ENCODE measurements around the gene KAZN.

KAZN gene

DNA sequence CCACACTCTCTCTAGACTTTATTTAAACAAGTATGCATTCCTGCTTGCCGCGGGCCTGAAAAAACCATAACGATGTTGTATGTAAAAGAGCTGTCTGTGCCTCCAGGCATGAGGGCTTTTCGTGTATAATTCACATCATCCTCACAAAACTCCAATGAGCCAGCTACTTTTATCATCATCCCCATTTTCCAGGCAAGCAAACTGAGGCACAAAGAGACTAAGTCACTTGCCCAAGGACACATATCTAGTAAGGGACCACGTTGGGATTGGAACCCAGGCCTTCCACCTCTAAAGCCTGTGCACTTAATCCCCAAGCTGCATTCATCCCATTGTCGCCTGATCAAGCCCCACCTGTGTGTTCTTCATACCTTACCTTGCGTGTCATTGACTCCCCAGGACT is 226.9 kb downstream of the KAZN start:
- no peak for DNase-seq (ENCODE audit: low read depth in 3 of 3)

DNA sequence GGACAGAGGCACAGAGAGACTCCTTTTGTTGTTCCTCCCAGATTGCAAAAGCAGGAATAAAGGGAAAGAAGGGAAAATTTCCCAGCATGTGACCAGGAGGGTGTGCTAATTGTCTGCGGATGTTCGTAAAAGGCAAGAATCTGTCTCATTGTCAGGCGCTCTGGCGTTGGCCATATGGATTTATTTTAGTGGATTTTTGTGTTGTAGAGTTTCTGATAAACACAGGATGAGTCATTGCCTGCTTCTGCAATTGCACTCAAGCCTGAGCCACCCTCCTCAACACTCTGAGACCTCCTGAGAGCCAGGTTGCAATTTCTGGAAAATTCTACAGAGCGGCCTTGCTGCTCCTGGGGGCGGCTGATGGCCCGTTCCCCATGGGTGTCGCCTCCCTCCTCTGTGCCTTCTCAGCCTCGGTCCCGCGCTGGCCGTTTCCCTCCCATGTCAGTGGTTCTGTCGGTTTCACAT is 227.7 kb downstream of the KAZN start:
- DNase-seq (ENCODE audit: low read depth in 3 of 3): no peak

- DNase-seq (ENCODE audit: low read depth in 3 of 3): no peak
Measured at GRCh38 chr1:14826731-14827326, 228.3 kb downstream of the KAZN start.

GRCh38 chr1:14827870-14828269 is 229.4 kb downstream of the KAZN start:
- DNase-seq (ENCODE audit: low read depth in 3 of 3): no peak

- DNase-seq (ENCODE audit: low read depth in 3 of 3): no peak
Measured at GRCh38 chr1:14828665-14829064, 230.2 kb downstream of the KAZN start.

DNA sequence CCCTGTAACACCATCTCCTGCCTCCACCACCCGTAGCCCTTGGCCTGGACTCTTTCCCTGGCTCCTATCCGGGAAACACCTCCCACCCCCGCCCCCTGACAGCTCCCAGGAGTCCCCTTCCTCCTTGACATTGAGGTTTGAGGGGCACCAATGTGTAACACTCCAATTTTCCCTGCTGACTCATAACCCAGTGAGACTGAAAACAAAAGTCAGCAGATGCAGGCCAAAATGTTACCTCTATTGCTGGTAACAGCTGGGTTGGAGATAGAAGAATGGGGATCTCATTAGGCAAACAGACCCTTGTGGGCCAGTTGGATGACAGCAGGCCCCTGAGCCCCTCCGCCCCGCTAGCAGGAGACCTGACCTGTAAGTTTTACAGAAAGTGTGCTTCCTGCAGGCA is 237.2 kb downstream of the KAZN start:
- DNase-seq (ENCODE audit: low read depth in 3 of 3): no peak

DNA sequence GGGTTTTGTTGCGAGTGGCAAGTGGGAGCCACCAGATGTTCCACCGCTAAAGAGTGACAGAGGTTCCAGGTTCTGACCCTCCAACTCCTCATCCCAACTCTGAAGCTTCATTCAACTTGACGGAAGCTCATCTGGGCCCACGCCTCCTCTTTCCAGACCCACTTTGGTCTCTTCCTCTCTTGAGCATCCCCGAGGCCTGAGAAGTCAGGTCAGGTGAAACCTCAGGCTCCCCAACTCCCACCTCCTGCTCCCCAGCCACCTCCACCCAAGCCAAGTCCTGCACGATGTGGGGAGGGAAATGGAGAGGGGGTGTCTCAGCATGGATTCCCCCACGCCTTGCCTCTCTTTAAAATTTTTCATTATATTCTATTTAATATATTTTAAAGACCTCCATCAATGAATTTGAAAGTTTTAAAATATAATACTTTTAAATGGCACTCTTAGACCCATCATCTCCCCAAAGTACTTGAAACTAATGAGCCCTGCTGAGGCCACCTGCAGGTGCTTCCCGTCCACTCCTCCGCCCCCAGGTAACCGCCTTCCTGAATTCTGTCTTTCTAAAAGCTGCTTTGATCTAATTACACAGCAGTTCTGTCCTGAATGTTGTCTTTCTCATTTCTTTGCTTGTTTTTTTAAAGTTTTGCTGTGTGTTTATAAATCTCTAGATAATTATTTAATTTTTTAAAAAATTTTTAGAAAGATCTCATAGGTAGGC is 238.1 kb downstream of the KAZN start:
- no peak for DNase-seq (ENCODE audit: low read depth in 3 of 3)

DNA sequence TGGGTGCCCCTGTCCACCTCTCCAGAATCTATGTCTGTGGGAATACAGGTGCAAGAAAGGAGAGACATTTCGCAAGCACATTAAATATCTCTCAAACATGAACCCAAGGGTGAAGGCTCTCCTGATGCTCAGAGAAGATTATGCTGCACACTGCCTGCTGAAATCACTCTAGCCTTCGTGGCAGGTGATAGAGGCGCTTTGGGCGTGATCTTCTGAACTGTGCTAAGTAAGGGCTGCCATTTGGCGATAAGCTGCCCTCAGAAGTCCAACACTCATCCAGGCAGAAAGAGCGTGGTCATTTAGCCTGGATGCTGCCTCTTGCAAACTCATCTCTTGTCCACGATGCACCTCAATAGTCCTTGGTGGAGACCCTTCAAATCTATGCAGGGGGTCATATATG is 241.9 kb downstream of the KAZN start:
- DNase-seq (ENCODE audit: low read depth in 3 of 3): no peak

GRCh38 chr1:14841456-14841855 is 243.0 kb downstream of the KAZN start:
- DNase-seq (ENCODE audit: low read depth in 3 of 3): no peak

GRCh38 chr1:14841951-14842350 is 243.5 kb downstream of the KAZN start:
- no peak for DNase-seq (ENCODE audit: low read depth in 3 of 3)

DNA sequence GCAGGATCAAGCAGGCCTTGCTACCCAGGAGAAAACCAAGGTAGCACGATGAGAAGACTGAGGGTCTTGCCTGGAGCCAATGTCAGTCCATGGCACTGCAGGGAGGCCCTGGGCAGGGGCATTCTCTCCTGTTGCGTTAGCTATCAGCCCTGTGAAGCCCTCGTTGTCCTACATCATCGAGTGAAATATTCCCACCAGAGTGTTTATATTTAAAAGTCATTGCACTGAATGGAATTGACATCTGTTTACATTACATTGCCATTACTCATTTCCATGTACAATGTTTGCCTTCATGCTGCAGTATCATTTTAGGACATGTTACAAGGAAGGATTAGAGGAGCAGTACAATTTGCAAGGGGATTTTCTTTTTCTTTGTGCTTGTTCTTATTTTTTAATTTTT is 243.9 kb downstream of the KAZN start:
- DNase-seq (ENCODE audit: low read depth in 3 of 3): no peak

DNA sequence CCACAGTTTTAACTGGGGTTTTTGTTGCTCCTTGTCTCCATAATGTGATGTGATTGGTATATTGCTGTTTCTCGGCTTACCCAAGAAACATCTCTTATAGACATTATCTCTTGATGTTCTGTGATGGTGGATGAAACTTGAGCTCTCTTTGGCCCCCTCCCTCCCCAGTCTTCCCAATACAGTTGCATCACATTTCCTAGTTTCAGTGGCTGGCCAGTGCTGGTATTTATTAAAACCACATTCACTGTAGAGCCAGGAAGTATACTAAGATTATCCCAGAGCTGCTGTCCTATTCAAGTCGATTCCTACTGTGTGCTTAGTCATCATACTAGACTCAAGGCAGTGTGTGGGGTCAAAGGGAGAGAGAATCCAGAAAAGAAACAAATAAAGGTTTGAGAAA is 244.4 kb downstream of the KAZN start:
- DNase-seq (ENCODE audit: low read depth in 3 of 3): no peak

DNA sequence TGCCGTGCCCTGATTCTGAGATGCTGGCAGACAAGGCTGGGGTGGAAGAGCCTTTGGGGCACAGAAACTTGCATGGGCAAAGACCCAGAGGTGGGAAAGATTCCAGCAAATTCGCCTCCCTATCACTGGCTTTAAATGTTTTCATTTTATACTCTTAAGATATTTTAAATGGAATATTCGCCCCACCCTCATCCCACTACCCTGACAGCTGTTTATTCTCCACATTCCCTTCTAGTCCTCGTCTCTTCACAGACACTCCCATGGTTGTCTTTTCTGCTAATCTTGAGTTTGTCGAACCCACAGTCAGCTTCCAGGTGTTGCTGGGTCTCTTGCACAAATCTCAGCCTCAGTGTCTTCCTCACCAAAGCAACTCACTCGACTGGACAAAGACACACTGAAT is 245.0 kb downstream of the KAZN start:
- no peak for DNase-seq (ENCODE audit: low read depth in 3 of 3)

DNA sequence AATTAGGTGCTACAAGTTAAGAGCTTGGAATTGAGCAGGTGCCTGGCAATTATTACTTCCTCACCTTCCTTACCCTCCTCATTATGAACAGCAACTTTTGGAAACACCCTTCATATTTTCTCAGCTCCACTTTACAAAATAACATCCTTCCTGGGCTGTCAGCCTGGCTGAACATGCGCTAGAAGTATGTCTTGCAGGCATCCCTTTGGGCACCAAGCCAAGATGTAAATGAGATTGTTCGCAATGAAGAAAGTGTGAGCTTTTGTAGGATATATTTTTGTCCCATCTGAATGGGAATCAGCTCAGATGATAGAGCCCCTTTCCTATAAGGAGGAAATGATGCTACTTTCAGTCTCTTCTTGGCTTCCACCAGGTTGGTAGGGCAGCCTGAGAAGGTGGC is 245.9 kb downstream of the KAZN start:
- no peak for DNase-seq (ENCODE audit: low read depth in 3 of 3)

DNA sequence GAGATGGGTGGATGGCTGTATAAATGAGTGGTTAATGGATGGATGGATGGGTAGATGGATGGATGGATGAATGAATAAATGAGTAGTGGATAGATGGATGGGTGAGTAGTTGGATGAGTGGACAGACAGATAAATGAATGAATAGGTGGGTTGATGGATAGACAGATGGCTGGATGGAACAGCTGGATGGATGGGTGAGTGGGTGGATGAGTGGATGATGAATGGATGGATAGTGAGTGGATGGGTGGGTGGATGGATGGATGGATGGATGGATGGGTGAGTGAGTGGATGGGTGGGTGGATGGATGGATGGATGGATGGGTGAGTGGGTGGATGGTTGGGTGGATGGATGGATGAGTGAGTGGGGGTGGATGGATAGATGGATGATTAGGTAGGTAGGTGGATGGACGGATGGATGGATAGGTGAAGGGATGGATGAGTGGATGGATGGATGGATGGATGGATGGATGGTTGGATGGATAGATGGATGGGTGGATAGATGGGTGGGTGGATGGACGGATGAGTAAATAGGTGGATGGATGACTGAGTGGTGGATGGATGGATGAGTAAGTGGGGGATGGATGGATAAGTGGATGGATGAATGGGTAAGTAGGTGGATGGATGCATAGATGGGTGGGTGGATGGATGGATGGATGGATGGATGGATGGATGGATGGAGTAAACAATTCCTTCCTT is 246.6 kb downstream of the KAZN start:
- no peak for DNase-seq (ENCODE audit: low read depth in 3 of 3)

DNA sequence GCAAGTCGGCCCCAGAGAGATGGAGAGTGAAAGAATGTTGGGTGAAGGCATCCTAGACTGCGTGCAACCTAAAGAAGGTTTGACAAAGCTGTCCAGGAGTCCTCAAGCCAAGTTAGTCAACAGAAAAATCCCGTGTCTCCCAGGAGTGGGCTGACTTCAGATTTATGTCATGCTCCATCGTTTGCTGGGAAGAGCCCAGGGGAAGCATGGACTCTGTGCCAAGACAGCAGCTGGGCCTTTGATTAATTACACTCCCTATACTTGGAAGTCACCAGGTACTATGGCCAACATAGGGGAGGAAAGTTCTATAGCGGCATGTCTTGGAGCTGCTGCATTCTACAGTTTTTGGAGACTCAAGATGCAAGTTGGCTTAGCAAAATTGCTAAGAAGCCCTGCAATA is 247.4 kb downstream of the KAZN start:
- DNase-seq (ENCODE audit: low read depth in 3 of 3): no peak

DNA sequence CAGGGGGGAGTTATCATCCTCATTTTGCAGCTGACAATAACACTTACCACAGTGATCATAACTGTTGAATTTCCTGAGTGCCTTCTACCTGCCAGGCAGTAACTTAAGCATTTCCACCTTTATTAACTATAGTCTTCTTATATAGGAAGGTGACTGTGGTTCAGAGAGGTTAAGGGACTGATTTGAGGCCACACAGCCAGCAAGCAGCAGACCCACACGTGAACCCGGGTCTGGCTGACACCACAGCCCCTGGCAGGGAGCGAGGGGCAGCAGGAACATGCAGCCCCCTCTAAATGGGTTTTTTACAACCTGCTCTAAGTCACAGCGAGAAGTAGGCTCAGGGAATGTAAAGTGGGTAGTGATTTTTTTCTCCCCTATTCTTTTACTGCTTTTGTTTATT is 248.2 kb downstream of the KAZN start:
- no peak for DNase-seq (ENCODE audit: low read depth in 3 of 3)

DNA sequence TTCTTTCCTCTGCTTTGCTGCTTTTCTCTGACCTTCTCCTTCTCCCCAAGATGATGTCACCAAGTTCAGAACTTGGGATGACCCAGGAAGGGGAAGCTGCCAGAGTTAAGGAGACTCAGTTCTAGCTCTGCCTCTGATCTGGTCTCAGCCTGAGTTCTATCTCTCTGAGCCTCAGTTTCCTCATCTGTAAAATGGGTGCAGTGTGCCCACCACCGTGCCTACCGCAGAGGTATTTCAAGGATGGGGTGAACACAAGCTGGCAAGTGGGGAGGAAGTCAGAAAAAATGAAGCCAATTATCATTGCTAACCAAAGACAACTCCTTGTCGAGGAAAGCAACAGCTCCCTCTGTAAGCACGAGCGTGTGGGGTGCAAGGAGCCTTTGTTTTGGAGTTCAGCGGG is 249.7 kb downstream of the KAZN start:
- DNase-seq (ENCODE audit: low read depth in 3 of 3): no peak

- no peak for DNase-seq (ENCODE audit: low read depth in 3 of 3)
Measured at GRCh38 chr1:14848625-14849024, 250.1 kb downstream of the KAZN start.

- no peak for DNase-seq (ENCODE audit: low read depth in 3 of 3)
Measured at GRCh38 chr1:14849038-14849437, 250.6 kb downstream of the KAZN start.

DNA sequence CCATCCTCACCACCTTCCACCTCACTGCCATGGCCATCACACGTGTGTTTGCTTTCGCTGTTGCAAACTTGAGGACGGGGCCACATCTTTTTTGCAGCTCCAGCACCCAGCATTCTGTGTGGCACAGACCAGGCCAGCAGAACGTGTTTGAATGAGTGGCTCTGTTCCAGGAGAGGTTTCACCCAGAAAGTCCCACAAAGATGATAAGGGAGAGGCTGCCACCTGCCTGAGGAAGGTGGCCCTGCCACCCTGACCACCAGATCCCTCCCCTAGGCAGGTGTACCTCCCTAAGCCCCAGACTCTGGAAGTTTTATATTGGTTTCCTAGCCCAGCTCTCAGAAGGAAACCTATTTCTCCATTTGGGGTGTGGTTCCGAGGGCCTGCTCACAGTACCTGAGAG is 252.1 kb downstream of the KAZN start:
- DNase-seq (ENCODE audit: low read depth in 3 of 3): no peak

DNA sequence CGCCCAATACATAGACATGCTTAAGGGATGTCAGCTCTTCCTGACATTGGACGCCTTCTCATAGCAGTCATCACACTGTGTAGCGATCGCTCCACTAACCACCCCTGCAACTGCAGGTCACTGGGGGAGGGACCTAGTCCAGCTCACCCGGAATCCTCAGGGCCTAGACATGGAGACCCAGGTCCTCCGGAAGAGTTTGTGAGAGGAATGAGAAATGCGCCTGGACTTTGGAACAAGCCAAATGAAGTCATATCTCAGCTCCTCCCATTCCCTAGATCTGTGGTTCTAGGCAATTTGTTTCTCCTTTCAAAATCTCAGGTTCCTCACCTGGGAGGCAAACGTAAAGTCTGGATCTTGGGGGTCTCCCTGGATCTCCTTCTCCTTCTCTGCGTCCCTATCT is 253.3 kb downstream of the KAZN start:
- DNase-seq (ENCODE audit: low read depth in 3 of 3): no peak

GRCh38 chr1:14852291-14852690 is 253.8 kb downstream of the KAZN start:
- DNase-seq (ENCODE audit: low read depth in 3 of 3): no peak

All from stimulated activated CD4-positive, alpha-beta T cell treated with anti-CD3 and anti-CD28 coated beads, TNF-alpha, amount 100 ng/mL, for 24 hours (primary cell).